IMR-90 (cell line): ENCODE measurements around the gene PALM3. TPM values are rescaled to one million over a fixed set of nuclear protein-coding genes. Genes with fewer than 3 reads are reported as not detected.

Experiments used
- ATAC-seq: fragments of 200-7000 bp; cut with Tn5 transposase; 2 replicates; pipeline ENCODE4 v1.9.1; 2020; ENCODE audit warnings: low read depth, mild to moderate bottlenecking, moderate library complexity
- BruUV-seq: library from RNA; stranded (reverse); fragments of 400-500 nt; replicated peaks from 2 replicates; lab custom pipeline; 2021; lab: Mats Ljungman, UMichigan
- CTCF ChIA-PET: fragments of 300-600 bp; formaldehyde crosslinking; extraction: SDS; loops from one replicate; lab custom pipeline; 2021; ENCODE audit warnings: antibody characterized with exemption; lab: Yijun Ruan, JAX
- POLR2A ChIA-PET: fragments of 300-600 bp; sonication (Branson Sonifier 250); formaldehyde crosslinking; loops from one replicate; lab custom pipeline; 2022; ENCODE audit warnings: antibody characterized with exemption; ENCODE audit not compliant: unreplicated experiment; lab: Charles Lee
- DNase-seq: peaks from one replicate; pipeline ENCODE4 v3.0.0; 2013
- H2AFZ ChIP-seq: replicated peaks from 2 replicates; pipeline ENCODE3; 2013; ENCODE audit warnings: low read length, mild to moderate bottlenecking; ENCODE audit not compliant: poor library complexity
- H2AK5ac ChIP-seq: 2 replicates; pipeline ENCODE4 v1.6.1; 2013; ENCODE audit warnings: low read depth, low read length, inconsistent platforms
- H2AK9ac ChIP-seq: replicated peaks from 2 replicates; pipeline ENCODE3; 2013; ENCODE audit warnings: mild to moderate bottlenecking, low read depth, low read length, moderate library complexity; ENCODE audit not compliant: poor library complexity
- H2BK120ac ChIP-seq: 2 replicates; pipeline ENCODE4 v1.6.1; 2013; ENCODE audit warnings: low read depth, low read length, inconsistent platforms
- H2BK15ac ChIP-seq: 3 replicates; pipeline ENCODE4 v1.6.1; 2013; ENCODE audit warnings: low read depth, low read length, inconsistent platforms
- H2BK20ac ChIP-seq: 2 replicates; pipeline ENCODE4 v1.6.1; 2013; ENCODE audit warnings: low read depth, mild to moderate bottlenecking, inconsistent platforms, low read length, moderate library complexity
- H2BK5ac ChIP-seq: 2 replicates; pipeline ENCODE4 v1.6.1; 2013; ENCODE audit warnings: mild to moderate bottlenecking, low read depth, low read length, inconsistent platforms; ENCODE audit not compliant: poor library complexity, severe bottlenecking
- H3K14ac ChIP-seq: replicated peaks from 2 replicates; pipeline ENCODE4 v1.6.1; 2013; ENCODE audit warnings: low read depth, low read length, inconsistent platforms
- H3K18ac ChIP-seq: 2 replicates; pipeline ENCODE4 v1.6.1; 2013; ENCODE audit warnings: low read depth, low read length, control low read depth
- H3K23ac ChIP-seq: 2 replicates; pipeline ENCODE4 v1.6.1; 2013; ENCODE audit warnings: low read depth, low read length, inconsistent platforms
- H3K27ac ChIP-seq: 2 replicates; pipeline ENCODE4 v1.5.1; 2013; ENCODE audit warnings: mild to moderate bottlenecking, control low read depth, low read length; ENCODE audit not compliant: insufficient read depth
- H3K27me3 ChIP-seq: 2 replicates; pipeline ENCODE4 v1.6.1; 2013; ENCODE audit warnings: low read length; ENCODE audit not compliant: control insufficient read depth, insufficient read depth
- H3K36me3 ChIP-seq: 2 replicates; pipeline ENCODE4 v1.6.1; 2013; ENCODE audit warnings: low read length, mixed read lengths; ENCODE audit not compliant: control insufficient read depth, insufficient read depth
- H3K4ac ChIP-seq: 2 replicates; pipeline ENCODE4 v1.6.1; 2013; ENCODE audit warnings: low read depth, low read length, inconsistent platforms
- H3K4me1 ChIP-seq: 2 replicates; pipeline ENCODE4 v1.6.1; 2013; ENCODE audit warnings: low read length, mixed read lengths; ENCODE audit not compliant: control insufficient read depth, insufficient read depth
- H3K4me2 ChIP-seq: 2 replicates; pipeline ENCODE4 v1.6.1; 2013; ENCODE audit warnings: low read depth, mild to moderate bottlenecking, control low read depth, low read length, moderate library complexity
- H3K4me3 ChIP-seq: 2 replicates; pipeline ENCODE4 v1.5.1; 2013; ENCODE audit warnings: low read depth, mild to moderate bottlenecking, control low read depth, low read length, moderate library complexity; ENCODE audit not compliant: insufficient read depth
- H3K56ac ChIP-seq: 2 replicates; pipeline ENCODE4 v1.6.1; 2013; ENCODE audit warnings: low read length, inconsistent platforms; ENCODE audit not compliant: insufficient read depth; ENCODE audit errors: extremely low read depth
- H3K79me1 ChIP-seq, 2 experiments: 2 replicates each; pipeline ENCODE4 v1.6.1; 2013; ENCODE audit warnings: low read length in 2 of 2, inconsistent platforms in 1 of 2, low read depth in 1 of 2
- H3K9ac ChIP-seq: 2 replicates; pipeline ENCODE4 v1.6.1; 2013; ENCODE audit warnings: low read depth, low read length, control low read depth
- H3K9me1 ChIP-seq: 2 replicates; pipeline ENCODE4 v1.6.1; 2013; ENCODE audit warnings: low read length, inconsistent platforms; ENCODE audit not compliant: insufficient read depth
- H3K9me3 ChIP-seq: 2 replicates; pipeline ENCODE4 v1.6.1; 2013; ENCODE audit warnings: low read length; ENCODE audit not compliant: control insufficient read depth, insufficient read depth
- H4K20me1 ChIP-seq: 2 replicates; pipeline ENCODE4 v1.6.1; 2013; ENCODE audit warnings: low read length, inconsistent platforms; ENCODE audit not compliant: insufficient read depth
- H4K5ac ChIP-seq: 2 replicates; pipeline ENCODE4 v1.6.1; 2013; ENCODE audit warnings: mild to moderate bottlenecking, low read depth, low read length, control low read depth
- H4K8ac ChIP-seq, 2 experiments: 2 replicates each; pipeline ENCODE4 v1.6.1; 2013; ENCODE audit warnings: low read depth in 2 of 2, low read length in 2 of 2, control low read depth in 1 of 2, inconsistent platforms in 1 of 2
- H4K91ac ChIP-seq: 2 replicates; pipeline ENCODE4 v1.6.1; 2013; ENCODE audit warnings: low read depth, low read length, inconsistent platforms; ENCODE audit not compliant: insufficient read depth
- CEBPB ChIP-seq: IDR thresholded peaks from 2 replicates; pipeline ENCODE4 v1.6.1; 2012; ENCODE audit warnings: low read depth, low read length, improper control_type of control experiment
- CTCF ChIP-seq: conservative IDR thresholded peaks from 2 replicates; pipeline ENCODE4 v1.5.1; 2012; ENCODE audit warnings: mild to moderate bottlenecking, low read depth, low read length, improper control_type of control experiment
- FOS ChIP-seq: fragments of 150-350 bp; IDR thresholded peaks from 2 replicates; pipeline ENCODE4 v1.6.1; 2016; ENCODE audit warnings: low read depth, low read length
- MAFK ChIP-seq: IDR thresholded peaks from 2 replicates; pipeline ENCODE4 v1.6.1; 2012; ENCODE audit warnings: low read depth, low read length, improper control_type of control experiment
- MAZ ChIP-seq: IDR thresholded peaks from 2 replicates; pipeline ENCODE4 v1.6.1; 2012; ENCODE audit warnings: low read depth, mild to moderate bottlenecking, low read length, improper control_type of control experiment, moderate library complexity, borderline replicate concordance
- MXI1 ChIP-seq: IDR thresholded peaks from 2 replicates; pipeline ENCODE4 v1.6.1; 2012; ENCODE audit warnings: low read depth, mild to moderate bottlenecking, low read length, moderate library complexity, borderline replicate concordance
- POLR2A ChIP-seq: IDR thresholded peaks from 2 replicates; pipeline ENCODE4 v1.6.1; 2012; ENCODE audit warnings: mild to moderate bottlenecking, low read depth, low read length
- RCOR1 ChIP-seq: IDR thresholded peaks from 2 replicates; pipeline ENCODE4 v1.6.1; 2012; ENCODE audit warnings: mild to moderate bottlenecking, low read length, improper control_type of control experiment; ENCODE audit not compliant: insufficient replicate concordance
- RFX5 ChIP-seq: IDR thresholded peaks from 2 replicates; pipeline ENCODE4 v1.8.0; 2012; ENCODE audit warnings: low read depth, mild to moderate bottlenecking, low read length, moderate library complexity
- SMC3 ChIP-seq: fragments of 150-350 bp; IDR thresholded peaks from 2 replicates; pipeline ENCODE4 v1.6.1; 2016; ENCODE audit warnings: low read depth, mild to moderate bottlenecking, antibody characterized with exemption, low read length, moderate library complexity
- WGBS, 2 experiments: methylation state at CpG; one replicate each; pipeline versions ENCODE4 v1.1.5 to v1.1.7; 2013; ENCODE audit warnings: missing lambda C conversion rate in 2 of 2; ENCODE audit not compliant: insufficient read length in 1 of 2; ENCODE audit errors: extremely low coverage in 2 of 2; 5-methylcytosine and 5-hydroxymethylcytosine counted together
- dilution Hi-C: fragments of 300-500 bp; cut with HindIII; formaldehyde crosslinking; loops from one replicate; pipeline ENCODE4 v1.14.3; 2018; ENCODE audit warnings: low sequenced_read_pairs; ENCODE audit not compliant: unreplicated experiment
- in situ Hi-C: fragments of 300-500 bp; cut with MboI; formaldehyde crosslinking; loops from 3 replicates; pipeline ENCODE4 v1.14.3; 2019; ENCODE audit warnings: low sequenced_read_pairs, inconsistent platforms, mixed read lengths
- intact Hi-C: fragments of 100-400 bp; cut with micrococcal nuclease; formaldehyde crosslinking; loops from 2 replicates; pipeline ENCODE4 v1.10.0; 2022
- polyA plus RNA-seq, 3 experiments: library from polyadenylated mRNA; depleted of rRNA; stranded (reverse); fragments of >200 nt; gene quantifications; 2 replicates each; pipeline ENCODE4 v1.2.3, GENCODE V29; 2012; ENCODE audit warnings: low replicate concordance in 1 of 3
- total RNA-seq: library from RNA; depleted of rRNA; stranded (reverse); fragments of >200 nt; gene quantifications from 2 replicates; pipeline ENCODE4 v1.2.3, GENCODE V29; 2012
- TF ChIP-seq, protein P1 (sequence below): fragments of 150-350 bp; IDR thresholded peaks from 2 replicates; pipeline ENCODE4 v1.6.1; 2016; ENCODE audit warnings: low read depth, mild to moderate bottlenecking, low read length, moderate library complexity, borderline replicate concordance

The PALM3 gene
- total and polyA plus RNA-seq, 2 of the 4 experiments (the other 2 are of a cell fraction) = 0.18 to 0.84 TPM

- TF ChIP-seq MAZ (peak; percentile 93; the same call in 1 of the 2 replicates), RCOR1 (no peak), POLR2A (peak; percentile 81)
These were observed 19.3 kb upstream of the PALM3 start (continued) for GRCh38 chr19:14080887-14081796.

DNA sequence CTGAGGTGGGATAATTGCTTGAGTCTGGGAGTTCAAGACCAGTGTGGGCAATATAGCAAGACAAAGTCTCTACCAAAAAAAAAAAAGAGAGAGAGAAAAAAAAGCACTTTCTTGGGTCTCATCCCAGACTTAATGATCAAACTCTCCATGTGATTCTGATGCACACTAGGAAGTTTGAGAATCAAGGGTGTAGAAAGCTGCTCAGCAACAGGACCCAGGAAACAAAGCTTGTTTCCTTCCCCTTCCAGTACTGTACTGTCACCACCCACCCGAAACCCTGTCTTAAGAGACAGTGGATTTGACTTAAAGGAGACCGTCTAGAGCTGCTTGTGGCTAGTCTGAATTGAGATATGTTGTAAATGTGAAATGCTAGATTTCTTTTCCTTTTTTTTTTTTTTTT is 16.5 kb upstream of the PALM3 start:
- WGBS, 2 experiments = no CpG with 5 or more reads among the region's 2 CpGs
- Histone ChIP-seq H3K79me1 (peaks cover 12 to 37% of the 10 kb centered on the region in 2 experiments), H3K9ac (no peak overlapping the region), H3K56ac (no peak overlapping the region), H2BK15ac (no peak overlapping the region), H3K14ac (no peak overlapping the region), H3K9me3 (no peaks in the 10 kb centered on the region), H3K4me2 (no peak overlapping the region), H4K91ac (no peak overlapping the region), H3K9me1 (peaks cover 10% of the 10 kb centered on the region; the same call in 1 of the 2 replicates), H3K4ac (no peak overlapping the region), H3K4me3 (no peak overlapping the region), H3K23ac (no peak overlapping the region), H2AFZ (no peak overlapping the region), H3K27me3 (no peaks in the 10 kb centered on the region), H3K36me3 (no peaks in the 10 kb centered on the region), H4K8ac (no peak overlapping the region), H2BK5ac (no peak overlapping the region), H3K27ac (no peak overlapping the region), H2AK9ac (no peak overlapping the region), H2BK120ac (no peak overlapping the region), H2AK5ac (no peak overlapping the region), H4K5ac (no peak overlapping the region), H3K18ac (no peak overlapping the region), H3K4me1 (peaks cover 15% of the 10 kb centered on the region), H4K20me1 (no peaks in the 10 kb centered on the region), H2BK20ac (no peak overlapping the region)
- CTCF ChIA-PET = interaction anchor here (0.7 to 0.8 kb wide), 2 partner anchors 139 to 1075 kb away, joined by 3 to 4 read pairs; no protein-coding TSS in a partner anchor
- intact Hi-C loops = no loop called here
- DNase-seq (peak; percentile 38), ATAC-seq (no peak)
- POLR2A ChIA-PET = no interaction called here
- BruUV-seq = no TSS peak
- dilution Hi-C loops = no loop called here
- in situ Hi-C loops = loop anchor here (25.0 kb wide), 1 partner anchor 316 kb away; the partner anchor contains the start of genes C19orf53 and MRI1
- TF ChIP-seq RFX5 (no peak), MXI1 (no peak), FOS (no peak), MAFK (no peak), SMC3 (no peak), POLR2A (no peak), CTCF (no peak), RCOR1 (no peak), MAZ (no peak), CEBPB (no peak)
- TF ChIP-seq, protein P1, sequence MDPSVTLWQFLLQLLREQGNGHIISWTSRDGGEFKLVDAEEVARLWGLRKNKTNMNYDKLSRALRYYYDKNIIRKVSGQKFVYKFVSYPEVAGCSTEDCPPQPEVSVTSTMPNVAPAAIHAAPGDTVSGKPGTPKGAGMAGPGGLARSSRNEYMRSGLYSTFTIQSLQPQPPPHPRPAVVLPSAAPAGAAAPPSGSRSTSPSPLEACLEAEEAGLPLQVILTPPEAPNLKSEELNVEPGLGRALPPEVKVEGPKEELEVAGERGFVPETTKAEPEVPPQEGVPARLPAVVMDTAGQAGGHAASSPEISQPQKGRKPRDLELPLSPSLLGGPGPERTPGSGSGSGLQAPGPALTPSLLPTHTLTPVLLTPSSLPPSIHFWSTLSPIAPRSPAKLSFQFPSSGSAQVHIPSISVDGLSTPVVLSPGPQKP = no peak
